ENCODE data around the gene PPOX.

DNA sequence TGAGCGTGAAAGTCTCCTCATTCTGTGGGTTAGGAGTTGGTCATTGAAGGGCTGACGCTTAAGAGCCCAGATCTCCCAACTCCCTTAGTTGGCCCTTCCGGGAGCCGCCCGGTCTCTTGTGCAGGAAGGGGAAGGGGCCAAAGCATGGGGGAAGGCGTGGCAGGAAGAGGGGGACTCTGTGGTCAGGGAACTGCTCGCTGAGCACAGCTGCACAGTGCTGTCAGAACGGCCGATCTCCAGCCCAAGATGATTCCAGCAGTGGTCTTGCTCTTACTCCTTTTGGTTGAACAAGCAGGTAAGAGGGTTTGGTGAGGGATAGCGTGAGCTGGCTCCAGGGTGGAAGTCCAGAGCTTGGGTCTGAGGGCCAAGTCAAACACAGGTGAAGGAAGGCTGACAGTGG, 48.9 kb downstream of the PPOX start, which contains the start of gene FCER1G:
- TF ChIP-seq, protein P1, sequence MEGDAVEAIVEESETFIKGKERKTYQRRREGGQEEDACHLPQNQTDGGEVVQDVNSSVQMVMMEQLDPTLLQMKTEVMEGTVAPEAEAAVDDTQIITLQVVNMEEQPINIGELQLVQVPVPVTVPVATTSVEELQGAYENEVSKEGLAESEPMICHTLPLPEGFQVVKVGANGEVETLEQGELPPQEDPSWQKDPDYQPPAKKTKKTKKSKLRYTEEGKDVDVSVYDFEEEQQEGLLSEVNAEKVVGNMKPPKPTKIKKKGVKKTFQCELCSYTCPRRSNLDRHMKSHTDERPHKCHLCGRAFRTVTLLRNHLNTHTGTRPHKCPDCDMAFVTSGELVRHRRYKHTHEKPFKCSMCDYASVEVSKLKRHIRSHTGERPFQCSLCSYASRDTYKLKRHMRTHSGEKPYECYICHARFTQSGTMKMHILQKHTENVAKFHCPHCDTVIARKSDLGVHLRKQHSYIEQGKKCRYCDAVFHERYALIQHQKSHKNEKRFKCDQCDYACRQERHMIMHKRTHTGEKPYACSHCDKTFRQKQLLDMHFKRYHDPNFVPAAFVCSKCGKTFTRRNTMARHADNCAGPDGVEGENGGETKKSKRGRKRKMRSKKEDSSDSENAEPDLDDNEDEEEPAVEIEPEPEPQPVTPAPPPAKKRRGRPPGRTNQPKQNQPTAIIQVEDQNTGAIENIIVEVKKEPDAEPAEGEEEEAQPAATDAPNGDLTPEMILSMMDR (conservative IDR thresholded peaks at IDR 0.05 in 1 of 2, IDR thresholded peaks at IDR 0.05 in 1 of 2; ENCODE audit: extremely low read depth in 1 of 2, insufficient read depth in 1 of 2, low read depth in 1 of 2, low read length in 2 of 2): no peak
- no peak for TF ChIP-seq EZH2 (IDR thresholded peaks at IDR 0.05; ENCODE audit: borderline replicate concordance, low read length)

Measured in mammary epithelial cell (primary cell).